OCI-LY7 (cell line): Measurements from ENCODE around the gene CALD1. TPM values are rescaled to one million over a fixed set of nuclear protein-coding genes. Genes with fewer than 3 reads are reported as not detected.

Experiments
- BruUV-seq: library from RNA; stranded (reverse); fragments of 400-500 nt; replicated peaks from 2 replicates; lab custom pipeline; 2021; lab: Mats Ljungman, UMichigan
- CTCF ChIA-PET: fragments of 300-600 bp; sonication (Branson Sonifier 250); formaldehyde crosslinking; loops from one replicate; lab custom pipeline; 2022; ENCODE audit warnings: antibody characterized with exemption; ENCODE audit not compliant: unreplicated experiment; lab: Charles Lee
- POLR2A ChIA-PET: fragments of 300-600 bp; sonication (Branson Sonifier 250); formaldehyde crosslinking; loops from one replicate; lab custom pipeline; 2022; ENCODE audit warnings: antibody characterized with exemption; lab: Charles Lee
- DNase-seq: peaks from one replicate; pipeline ENCODE4 v3.0.0-alpha.2; 2015; ENCODE audit warnings: low spot score
- H2AFZ ChIP-seq: fragments of 200-600 bp; sonication (generic), shearing (Covaris generic); 2 replicates; pipeline ENCODE4 v1.6.1; 2014; ENCODE audit warnings: mild to moderate bottlenecking, antibody characterized with exemption, low read length, moderate library complexity
- H3K27ac ChIP-seq: fragments of 200-600 bp; sonication (generic); 2 replicates; pipeline ENCODE4 v1.5.1; 2014; ENCODE audit warnings: mixed run types, low read depth, mild to moderate bottlenecking, moderate library complexity, low read length, inconsistent platforms; ENCODE audit not compliant: poor library complexity, severe bottlenecking
- H3K36me3 ChIP-seq: fragments of 200-600 bp; sonication (generic); 2 replicates; pipeline ENCODE4 v1.6.1; 2014; ENCODE audit warnings: mild to moderate bottlenecking, antibody characterized with exemption, low read length, moderate library complexity, mixed read lengths; ENCODE audit not compliant: insufficient read depth
- H3K4me1 ChIP-seq: fragments of 200-600 bp; sonication (generic); 2 replicates; pipeline ENCODE4 v1.5.1; 2014; ENCODE audit warnings: mild to moderate bottlenecking, low read length; ENCODE audit not compliant: insufficient read depth, poor library complexity, severe bottlenecking
- H3K4me2 ChIP-seq: fragments of 200-600 bp; sonication (generic); 2 replicates; pipeline ENCODE4 v1.6.1; 2014; ENCODE audit warnings: mild to moderate bottlenecking, low read length
- H3K4me3 ChIP-seq: fragments of 200-600 bp; sonication (generic); 2 replicates; pipeline ENCODE4 v1.5.1; 2014; ENCODE audit warnings: mild to moderate bottlenecking, low read depth, low read length; ENCODE audit not compliant: poor library complexity, severe bottlenecking
- H3K79me2 ChIP-seq: fragments of 200-600 bp; sonication (generic); 2 replicates; pipeline ENCODE4 v1.6.1; 2016; ENCODE audit warnings: low read depth, mild to moderate bottlenecking, low read length, moderate library complexity, mixed read lengths; ENCODE audit not compliant: insufficient read depth
- H3K9me2 ChIP-seq: fragments of 200-600 bp; sonication (generic); 2 replicates; pipeline ENCODE4 v1.6.1; 2016; ENCODE audit warnings: mild to moderate bottlenecking, low read length, mixed read lengths; ENCODE audit not compliant: insufficient read depth
- H3K9me3 ChIP-seq: fragments of 200-600 bp; sonication (generic); 2 replicates; pipeline ENCODE4 v1.6.1; 2014; ENCODE audit warnings: mild to moderate bottlenecking, mixed run types, low read length, mixed read lengths
- H4K20me1 ChIP-seq: fragments of 200-600 bp; sonication (generic); 2 replicates; pipeline ENCODE4 v1.6.1; 2014; ENCODE audit warnings: mild to moderate bottlenecking, antibody characterized with exemption, low read length, moderate library complexity, mixed read lengths; ENCODE audit not compliant: insufficient read depth
- EZH2phosphoT487 ChIP-seq: fragments of 200-600 bp; sonication (generic); IDR thresholded peaks from 2 replicates; pipeline ENCODE4 v1.6.1; 2018; ENCODE audit warnings: low read depth, borderline replicate concordance, mild to moderate bottlenecking, mixed run types, antibody characterized with exemption, low read length, moderate library complexity, mixed read lengths
- intact Hi-C: fragments of 100-400 bp; cut with micrococcal nuclease; formaldehyde crosslinking; loops from one replicate; pipeline ENCODE4 v1.10.0; 2022; ENCODE audit not compliant: unreplicated experiment
- total RNA-seq, 2 experiments: library from RNA; depleted of rRNA in 1 of 2; stranded (reverse); fragments of >200 nt in 1 of 2; shearing (Covaris generic) in 1 of 2; gene quantifications; 2 replicates each; pipeline ENCODE4 v1.2.3, GENCODE V29; 2014 to 2022
- TF ChIP-seq, protein P1 (sequence below): fragments of 200-600 bp; sonication (generic); conservative IDR thresholded peaks from 2 replicates; pipeline ENCODE4 v1.5.1; 2014; ENCODE audit warnings: mild to moderate bottlenecking, antibody characterized with exemption, low read length, moderate library complexity, mixed read lengths

The CALD1 gene
- total RNA-seq, 2 experiments from 2014 or later = 0.25 to 0.49 TPM

DNA sequence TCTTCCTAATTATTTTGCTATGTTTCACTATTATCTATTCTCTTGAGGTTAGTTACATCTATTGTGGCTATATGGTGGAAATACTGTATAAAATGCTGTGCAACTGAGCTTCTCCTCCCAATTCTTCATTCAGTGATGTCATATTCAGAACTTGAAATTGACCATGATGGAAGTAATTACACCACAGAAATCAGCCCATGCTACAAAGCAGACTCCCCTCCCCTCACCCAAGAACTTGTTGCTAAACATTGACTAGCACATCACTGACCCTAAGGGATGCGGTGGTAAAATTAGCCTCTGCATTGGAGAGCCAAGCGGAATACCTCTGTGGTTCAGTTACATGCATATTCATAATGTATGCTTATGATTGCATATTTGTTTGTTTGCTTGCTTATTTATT, 8.8 kb downstream of the CALD1 start:
- H2AFZ ChIP-seq = no peak overlapping the region
- intact Hi-C loops = no loop called here
- no TSS peak for BruUV-seq
- H3K4me2 ChIP-seq = no peak overlapping the region
- H4K20me1 ChIP-seq = no peaks in the 10 kb centered on the region
- H3K4me1 ChIP-seq = no peaks in the 10 kb centered on the region
- no peaks in the 10 kb centered on the region for H3K36me3 ChIP-seq
- H3K9me3 ChIP-seq = no peaks in the 10 kb centered on the region
- H3K9me2 ChIP-seq = no peaks in the 10 kb centered on the region
- no peaks in the 10 kb centered on the region for H3K79me2 ChIP-seq
- POLR2A ChIA-PET = interaction anchor here (0.6 to 0.7 kb wide), 3 partner anchors 169 to 384 kb away, joined by 3 to 6 read pairs (median 3); no protein-coding TSS in a partner anchor
- no peak overlapping the region for H3K27ac ChIP-seq
- no peak overlapping the region for H3K4me3 ChIP-seq
- DNase-seq = no peak
- CTCF ChIA-PET = no interaction called here
- TF ChIP-seq, protein P1, sequence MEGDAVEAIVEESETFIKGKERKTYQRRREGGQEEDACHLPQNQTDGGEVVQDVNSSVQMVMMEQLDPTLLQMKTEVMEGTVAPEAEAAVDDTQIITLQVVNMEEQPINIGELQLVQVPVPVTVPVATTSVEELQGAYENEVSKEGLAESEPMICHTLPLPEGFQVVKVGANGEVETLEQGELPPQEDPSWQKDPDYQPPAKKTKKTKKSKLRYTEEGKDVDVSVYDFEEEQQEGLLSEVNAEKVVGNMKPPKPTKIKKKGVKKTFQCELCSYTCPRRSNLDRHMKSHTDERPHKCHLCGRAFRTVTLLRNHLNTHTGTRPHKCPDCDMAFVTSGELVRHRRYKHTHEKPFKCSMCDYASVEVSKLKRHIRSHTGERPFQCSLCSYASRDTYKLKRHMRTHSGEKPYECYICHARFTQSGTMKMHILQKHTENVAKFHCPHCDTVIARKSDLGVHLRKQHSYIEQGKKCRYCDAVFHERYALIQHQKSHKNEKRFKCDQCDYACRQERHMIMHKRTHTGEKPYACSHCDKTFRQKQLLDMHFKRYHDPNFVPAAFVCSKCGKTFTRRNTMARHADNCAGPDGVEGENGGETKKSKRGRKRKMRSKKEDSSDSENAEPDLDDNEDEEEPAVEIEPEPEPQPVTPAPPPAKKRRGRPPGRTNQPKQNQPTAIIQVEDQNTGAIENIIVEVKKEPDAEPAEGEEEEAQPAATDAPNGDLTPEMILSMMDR = no peak
- TF ChIP-seq EZH2phosphoT487 = no peak

DNA sequence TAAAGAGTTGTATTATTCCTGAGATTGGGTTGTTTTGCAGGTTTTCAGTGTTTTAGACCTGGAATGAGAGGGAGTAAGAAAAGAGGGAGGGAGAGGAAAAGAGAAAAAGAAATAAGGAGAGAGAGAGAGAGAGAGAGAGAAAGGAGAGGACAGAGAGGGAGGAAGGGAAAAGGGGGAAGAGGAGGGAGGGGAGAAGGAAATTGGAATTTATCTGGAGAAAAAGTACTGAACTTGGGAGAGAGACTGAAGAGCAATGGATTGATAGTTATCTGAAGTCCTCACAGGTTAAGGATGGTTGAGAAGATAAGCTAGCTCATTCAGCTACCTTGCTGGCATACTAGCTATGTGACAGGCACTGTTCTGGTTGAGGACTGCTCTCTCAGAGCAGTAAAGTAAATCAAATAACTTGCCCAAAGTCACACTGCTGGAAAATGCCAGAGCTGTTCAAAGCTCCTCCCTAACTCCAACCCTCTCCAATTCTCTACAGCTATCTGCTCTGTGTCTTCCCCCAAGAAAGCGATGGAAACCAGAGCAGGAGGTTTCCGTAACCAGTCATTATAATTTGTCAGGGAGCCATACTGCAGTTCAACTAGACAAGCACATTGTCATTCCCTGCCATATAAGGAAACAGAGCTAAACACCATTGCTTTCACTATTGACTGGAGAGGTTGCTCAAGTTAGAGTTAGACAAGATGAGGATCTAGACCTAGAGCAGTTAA, 10.7 kb downstream of the CALD1 start:
- H4K20me1 ChIP-seq = no peaks in the 10 kb centered on the region
- TF ChIP-seq, protein P1 = no peak
- TF ChIP-seq EZH2phosphoT487 = no peak
- no TSS peak for BruUV-seq
- no peak overlapping the region for H3K4me2 ChIP-seq
- intact Hi-C loops = no loop called here
- ChIA-PET CTCF (no interaction called here), POLR2A (interaction anchor here (0.6 kb wide), 2 partner anchors 72 to 152 kb away, joined by 3 to 4 read pairs; no protein-coding TSS in a partner anchor)
- H3K4me1 ChIP-seq = no peaks in the 10 kb centered on the region
- no peak overlapping the region for H3K27ac ChIP-seq
- H3K4me3 ChIP-seq = no peak overlapping the region
- no peak overlapping the region for H2AFZ ChIP-seq
- no peaks in the 10 kb centered on the region for H3K36me3 ChIP-seq
- no peaks in the 10 kb centered on the region for H3K9me2 ChIP-seq
- no peaks in the 10 kb centered on the region for H3K9me3 ChIP-seq
- H3K79me2 ChIP-seq = no peaks in the 10 kb centered on the region
- DNase-seq = no peak

DNA sequence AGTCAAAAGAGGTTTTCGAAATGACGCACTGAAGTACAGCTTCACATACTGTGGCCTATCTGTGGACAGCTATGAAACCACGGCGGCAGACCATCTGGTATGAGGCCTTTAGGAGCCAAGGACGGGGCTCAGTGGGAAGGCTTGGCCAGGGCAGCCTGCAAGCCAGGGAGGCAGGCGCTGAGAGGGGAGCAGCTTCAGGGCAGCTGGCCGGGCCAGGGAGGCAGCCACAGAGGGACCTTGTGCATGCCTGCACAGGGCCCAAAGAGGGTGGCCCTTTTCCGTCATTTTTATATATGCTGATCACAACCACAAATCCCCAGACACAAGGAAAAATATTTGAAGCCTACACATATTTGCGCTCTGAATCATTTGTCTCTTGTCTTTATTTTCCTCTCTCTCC, 13.5 kb downstream of the CALD1 start:
- no peaks in the 10 kb centered on the region for H3K36me3 ChIP-seq
- H3K79me2 ChIP-seq = no peaks in the 10 kb centered on the region
- H3K27ac ChIP-seq = no peak overlapping the region
- no peaks in the 10 kb centered on the region for H3K4me1 ChIP-seq
- intact Hi-C loops = no loop called here
- ChIA-PET CTCF (no interaction called here), POLR2A (interaction anchor here (0.6 to 0.7 kb wide), 2 partner anchors 201 to 1101 kb away, joined by 3 read pairs; no protein-coding TSS in a partner anchor)
- H3K9me2 ChIP-seq = no peaks in the 10 kb centered on the region
- H3K9me3 ChIP-seq = no peaks in the 10 kb centered on the region
- H4K20me1 ChIP-seq = no peaks in the 10 kb centered on the region
- DNase-seq = no peak
- no peak overlapping the region for H3K4me3 ChIP-seq
- no TSS peak for BruUV-seq
- no peak overlapping the region for H3K4me2 ChIP-seq
- TF ChIP-seq EZH2phosphoT487 = no peak
- TF ChIP-seq, protein P1 = no peak
- no peak overlapping the region for H2AFZ ChIP-seq
